ENCODE results near the gene SH3TC1.

SH3TC1 gene

GRCh38 chr4:8287343-8288280, 88.5 kb downstream of the SH3TC1 start:
- TF ChIP-seq CTCF (conservative IDR thresholded peaks at IDR 0.05; ENCODE audit: low read depth), result no peak
- no peak overlapping the region for H3K27ac ChIP-seq
- DNase-seq (ENCODE audit: low spot score), result no peak
- POLR2A ChIA-PET (ENCODE audit: low non-redundant PET), result no interaction called here
- CTCF ChIA-PET, result interaction anchor here (0.6 kb wide), 1 partner anchor 28 kb away, joined by 3 read pairs; no protein-coding TSS in a partner anchor

- ChIA-PET CTCF (no interaction called here), POLR2A (ENCODE audit: low non-redundant PET) (no interaction called here)
- no peak for TF ChIP-seq CTCF (conservative IDR thresholded peaks at IDR 0.05; ENCODE audit: low read depth)
- no peak overlapping the region for H3K27ac ChIP-seq
- no peak for DNase-seq (ENCODE audit: low spot score)
These were observed 90.2 kb downstream of the SH3TC1 start for GRCh38 chr4:8289151-8289750.

- no peak for DNase-seq (ENCODE audit: low spot score)
- H3K27ac ChIP-seq, result no peak overlapping the region
- POLR2A ChIA-PET (ENCODE audit: low non-redundant PET), result no interaction called here
- CTCF ChIA-PET, result no interaction called here
- no peak for TF ChIP-seq CTCF (conservative IDR thresholded peaks at IDR 0.05; ENCODE audit: low read depth)
These were observed 91.0 kb downstream of the SH3TC1 start for GRCh38 chr4:8289956-8290700.

- DNase-seq (ENCODE audit: low spot score), result no peak
- no peak overlapping the region for H3K27ac ChIP-seq
- POLR2A ChIA-PET (ENCODE audit: low non-redundant PET), result no interaction called here
- no peak for TF ChIP-seq CTCF (conservative IDR thresholded peaks at IDR 0.05; ENCODE audit: low read depth)
- CTCF ChIA-PET, result no interaction called here
These were observed 91.5 kb downstream of the SH3TC1 start for GRCh38 chr4:8290701-8290970.
